Measurements from ENCODE around the gene FAM114A1.

The FAM114A1 gene

GRCh38 chr4:38870098-38870808, 2.6 kb downstream of the FAM114A1 start:
- no peak overlapping the region for H3K27ac ChIP-seq (ENCODE audit: low read length)
- H4K20me1 ChIP-seq (ENCODE audit: insufficient read depth, low read length) = no peaks in the 10 kb centered on the region
- no peak for TF ChIP-seq CTCF (IDR thresholded peaks at IDR 0.05; ENCODE audit: low read depth, low read length)
- TF ChIP-seq EZH2phosphoT487 (IDR thresholded peaks at IDR 0.05; ENCODE audit: low read depth) = no peak
- no peaks in the 10 kb centered on the region for H3K36me3 ChIP-seq (replicated peaks; ENCODE audit: low read depth, low read length)
- no peaks in the 10 kb centered on the region for H3K9me3 ChIP-seq (ENCODE audit: insufficient read depth, low read length)
- no peaks in the 10 kb centered on the region for H3K79me2 ChIP-seq (ENCODE audit: low read length)
- no peaks in the 10 kb centered on the region for H3K27me3 ChIP-seq (ENCODE audit: low read depth, low read length)
- H3K4me1 ChIP-seq (ENCODE audit: low read length) = peaks cover 16% of the 10 kb centered on the region
- no peak overlapping the region for H3K4me2 ChIP-seq (ENCODE audit: low read length)
- no peak overlapping the region for H3K4me3 ChIP-seq (ENCODE audit: low read length)
- H2AFZ ChIP-seq (ENCODE audit: low read depth, low read length) = no peak overlapping the region
- H3K9ac ChIP-seq (ENCODE audit: low read length) = no peak overlapping the region

GRCh38 chr4:38871593-38871992, 4.0 kb downstream of the FAM114A1 start:
- no peaks in the 10 kb centered on the region for H3K9me3 ChIP-seq (ENCODE audit: insufficient read depth, low read length)
- H3K36me3 ChIP-seq (replicated peaks; ENCODE audit: low read depth, low read length) = no peaks in the 10 kb centered on the region
- no peaks in the 10 kb centered on the region for H3K79me2 ChIP-seq (ENCODE audit: low read length)
- TF ChIP-seq CTCF (IDR thresholded peaks at IDR 0.05; ENCODE audit: low read depth, low read length) = no peak
- no peak for TF ChIP-seq EZH2phosphoT487 (IDR thresholded peaks at IDR 0.05; ENCODE audit: low read depth)
- no peak overlapping the region for H3K4me2 ChIP-seq (ENCODE audit: low read length)
- H4K20me1 ChIP-seq (ENCODE audit: insufficient read depth, low read length) = no peaks in the 10 kb centered on the region
- no peak overlapping the region for H2AFZ ChIP-seq (ENCODE audit: low read depth, low read length)
- no peak overlapping the region for H3K27ac ChIP-seq (ENCODE audit: low read length)
- H3K9ac ChIP-seq (ENCODE audit: low read length) = no peak overlapping the region
- H3K27me3 ChIP-seq (ENCODE audit: low read depth, low read length) = no peaks in the 10 kb centered on the region
- no peak overlapping the region for H3K4me3 ChIP-seq (ENCODE audit: low read length)
- H3K4me1 ChIP-seq (ENCODE audit: low read length) = peaks cover 12% of the 10 kb centered on the region

GRCh38 chr4:38872620-38873019, 5.0 kb downstream of the FAM114A1 start:
- Histone ChIP-seq H3K27me3 (ENCODE audit: low read depth, low read length) (no peaks in the 10 kb centered on the region), H3K79me2 (ENCODE audit: low read length) (no peaks in the 10 kb centered on the region), H3K4me1 (ENCODE audit: low read length) (peaks cover 6% of the 10 kb centered on the region; the same call in 1 of the 2 replicates), H3K4me2 (ENCODE audit: low read length) (no peak overlapping the region), H3K27ac (ENCODE audit: low read length) (no peak overlapping the region), H3K9me3 (ENCODE audit: insufficient read depth, low read length) (no peaks in the 10 kb centered on the region), H2AFZ (ENCODE audit: low read depth, low read length) (no peak overlapping the region), H4K20me1 (ENCODE audit: insufficient read depth, low read length) (no peaks in the 10 kb centered on the region), H3K4me3 (ENCODE audit: low read length) (no peak overlapping the region), H3K9ac (ENCODE audit: low read length) (no peak overlapping the region), H3K36me3 (replicated peaks; ENCODE audit: low read depth, low read length) (no peaks in the 10 kb centered on the region)
- no peak for TF ChIP-seq EZH2phosphoT487 (IDR thresholded peaks at IDR 0.05; ENCODE audit: low read depth)
- TF ChIP-seq CTCF (IDR thresholded peaks at IDR 0.05; ENCODE audit: low read depth, low read length) = no peak

GRCh38 chr4:38873290-38873944, 5.8 kb downstream of the FAM114A1 start:
- H3K4me3 ChIP-seq (ENCODE audit: low read length) = no peak overlapping the region

More at GRCh38 chr4:38873290-38873944, 5.8 kb downstream of the FAM114A1 start:
- Histone ChIP-seq H3K79me2 (ENCODE audit: low read length) (no peaks in the 10 kb centered on the region), H3K27ac (ENCODE audit: low read length) (no peak overlapping the region), H3K36me3 (replicated peaks; ENCODE audit: low read depth, low read length) (no peaks in the 10 kb centered on the region), H3K27me3 (ENCODE audit: low read depth, low read length) (no peaks in the 10 kb centered on the region), H3K4me1 (ENCODE audit: low read length) (peaks cover under 1% of the 10 kb centered on the region; the same call in 1 of the 2 replicates), H3K4me2 (ENCODE audit: low read length) (no peak overlapping the region), H2AFZ (ENCODE audit: low read depth, low read length) (no peak overlapping the region), H3K9ac (ENCODE audit: low read length) (no peak overlapping the region), H4K20me1 (ENCODE audit: insufficient read depth, low read length) (no peaks in the 10 kb centered on the region), H3K9me3 (ENCODE audit: insufficient read depth, low read length) (no peaks in the 10 kb centered on the region)
- no peak for TF ChIP-seq EZH2phosphoT487 (IDR thresholded peaks at IDR 0.05; ENCODE audit: low read depth)
- peak; percentile 21; the same call in 1 of the 2 replicates for TF ChIP-seq CTCF (IDR thresholded peaks at IDR 0.05; ENCODE audit: low read depth, low read length)

Data from OCI-LY3 (cell line).